Astrocyte of the hippocampus (primary cell): ENCODE results near the gene POT1.

Experiments used
- DNase-seq: peaks from one replicate; pipeline ENCODE4 v3.0.0; 2011; ENCODE audit warnings: low read depth, low spot score

The POT1 gene

GRCh38 chr7:124808206-124808605, 121.4 kb downstream of the POT1 start:
- DNase-seq, result no peak

GRCh38 chr7:124801330-124801895, 128.2 kb downstream of the POT1 start:
- DNase-seq, result no peak

- no peak for DNase-seq
These were observed 129.2 kb downstream of the POT1 start for GRCh38 chr7:124800386-124800785.

GRCh38 chr7:124799448-124799847, 130.2 kb downstream of the POT1 start:
- DNase-seq, result no peak

GRCh38 chr7:124796771-124797170, 132.9 kb downstream of the POT1 start:
- DNase-seq, result no peak

GRCh38 chr7:124792696-124793095, 136.9 kb downstream of the POT1 start:
- no peak for DNase-seq

- DNase-seq, result no peak
These were observed 137.6 kb downstream of the POT1 start for GRCh38 chr7:124792002-124792401.

- DNase-seq, result no peak
These were observed 138.2 kb downstream of the POT1 start for GRCh38 chr7:124791426-124791825.

GRCh38 chr7:124790645-124791044, 139.0 kb downstream of the POT1 start:
- DNase-seq, result no peak

GRCh38 chr7:124785994-124786393, 143.6 kb downstream of the POT1 start:
- no peak for DNase-seq

- DNase-seq, result peak; percentile 77
These were observed 144.5 kb downstream of the POT1 start for GRCh38 chr7:124784879-124785818.

GRCh38 chr7:124783271-124783670, 146.4 kb downstream of the POT1 start:
- DNase-seq, result no peak

- no peak for DNase-seq
These were observed 147.5 kb downstream of the POT1 start for GRCh38 chr7:124781907-124782734.

- no peak for DNase-seq
These were observed 148.2 kb downstream of the POT1 start for GRCh38 chr7:124781418-124781817.

GRCh38 chr7:124780608-124781007, 149.0 kb downstream of the POT1 start:
- no peak for DNase-seq

GRCh38 chr7:124780056-124780455, 149.6 kb downstream of the POT1 start:
- DNase-seq, result no peak

GRCh38 chr7:124779620-124780019, 150.0 kb downstream of the POT1 start:
- DNase-seq, result no peak

GRCh38 chr7:124779194-124779593, 150.4 kb downstream of the POT1 start:
- DNase-seq, result no peak

GRCh38 chr7:124777268-124777667, 152.4 kb downstream of the POT1 start:
- DNase-seq, result no peak

- no peak for DNase-seq
These were observed 153.5 kb downstream of the POT1 start for GRCh38 chr7:124776153-124776552.

- no peak for DNase-seq
These were observed 154.2 kb downstream of the POT1 start for GRCh38 chr7:124775422-124775821.

- DNase-seq, result no peak
These were observed 155.7 kb downstream of the POT1 start for GRCh38 chr7:124773938-124774337.
